Breast epithelium (tissue), 4 donors: ENCODE results near the gene DPH6. TPM values are rescaled to one million over a fixed set of nuclear protein-coding genes. Genes with fewer than 3 reads are reported as not detected.
"Not testable (repeated sequence)": the region's sequence is repeated elsewhere in the genome, so short reads cannot be mapped to it uniquely, and the experiment has no call there.

Source experiments
- DNase-seq, 2 donors: peaks; one replicate each; pipeline ENCODE4 v3.0.0-alpha.2; 2019; ENCODE audit warnings: low spot score in 2 of 2
- H3K27ac ChIP-seq, 2 donors: fragments of 200-600 bp; sonication (generic) in 1 of 2; one replicate each; pipeline ENCODE4 v1.5.1; 2016 to 2019; ENCODE audit warnings: mild to moderate bottlenecking in 1 of 2
- H3K27me3 ChIP-seq, 2 donors: fragments of 200-600 bp; sonication (generic) in 1 of 2; one replicate each; pipeline versions ENCODE4 v1.5.1 to v1.6.0; 2017 to 2019; ENCODE audit warnings: control low read depth in 1 of 2, mild to moderate bottlenecking in 1 of 2
- H3K36me3 ChIP-seq: fragments of 200-600 bp; one replicate; pipeline ENCODE4 v1.5.1; 2019
- H3K4me1 ChIP-seq, 2 donors: fragments of 200-600 bp; sonication (generic); one replicate each; pipeline ENCODE4 v1.5.1; 2016 to 2019; ENCODE audit warnings: control low read depth in 1 of 2
- H3K4me3 ChIP-seq, 3 donors: fragments of 200-600 bp; sonication (generic); 1 replicate in 2 of 3; 2 replicates in 1 of 3; pipeline ENCODE4 v1.5.1; 2016 to 2019; ENCODE audit warnings: mild to moderate bottlenecking in 3 of 3, moderate library complexity in 2 of 3
- H3K9me3 ChIP-seq, 2 donors: fragments of 200-600 bp; sonication (generic) in 1 of 2; one replicate each; pipeline ENCODE4 v1.5.1; 2016 to 2019; ENCODE audit warnings: control low read depth in 1 of 2
- POLR2A ChIP-seq: fragments of 450-650 bp; IDR thresholded peaks from one replicate; pipeline ENCODE4 v1.6.1; 2016; ENCODE audit warnings: antibody characterized with exemption, mild to moderate bottlenecking, moderate library complexity
- POLR2AphosphoS5 ChIP-seq, 3 donors: sonication (generic); formaldehyde crosslinking; IDR thresholded peaks; one replicate each; pipeline ENCODE4 v1.6.1; 2017; ENCODE audit warnings: antibody characterized with exemption in 3 of 3
- intact Hi-C: fragments of 100-400 bp; cut with DNase I; formaldehyde crosslinking; loops from one replicate; pipeline ENCODE4 v1.15.1; 2023; ENCODE audit warnings: low total_unique reads
- total RNA-seq, 3 donors: library from RNA; depleted of rRNA; stranded (reverse); fragments of >200 nt; gene quantifications; one replicate each; pipeline ENCODE4 v1.1.0, GENCODE V29; 2016
- TF ChIP-seq, protein P1 (sequence below), 3 donors: fragments of 450-650 bp; IDR thresholded peaks; one replicate each; pipeline ENCODE4 v1.5.1; 2016 to 2017; ENCODE audit warnings: antibody characterized with exemption in 3 of 3, mild to moderate bottlenecking in 3 of 3, moderate library complexity in 3 of 3

The DPH6 gene
- total RNA-seq, 3 donors from 2014 or later = 18.0 to 25.2 (median 20.8) TPM

DNA sequence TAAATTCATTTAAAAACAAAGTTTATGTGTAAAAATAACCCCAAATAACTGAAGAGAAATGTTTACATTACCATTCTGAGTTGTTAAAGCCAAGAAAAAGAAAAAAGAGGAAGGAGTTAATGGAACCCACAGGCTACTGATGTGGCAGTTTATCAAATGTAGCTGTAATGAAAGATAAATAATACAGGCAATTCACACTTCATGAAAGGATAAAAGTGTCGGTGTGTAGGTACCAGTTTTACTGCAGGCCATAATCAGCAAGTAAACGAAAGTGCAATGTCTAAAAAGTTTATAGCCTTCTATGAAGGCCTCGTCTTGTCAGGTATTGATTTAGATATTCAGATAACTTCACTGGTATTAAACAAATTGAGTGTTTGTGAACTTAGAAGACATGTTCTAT, 164.6 kb downstream of the DPH6 start:
- Histone ChIP-seq H3K27me3 (no peaks in the 10 kb centered on the region), H3K4me1 (no peaks in the 10 kb centered on the region), H3K27ac (no peak overlapping the region), H3K4me3 (no peak overlapping the region), H3K9me3 (no peaks in the 10 kb centered on the region), H3K36me3 (no peaks in the 10 kb centered on the region)
- intact Hi-C loops = no loop called here
- no peak for DNase-seq
- TF ChIP-seq POLR2AphosphoS5 (IDR thresholded peaks at IDR 0.05) (no peak), POLR2A (no peak)
- TF ChIP-seq, protein P1, sequence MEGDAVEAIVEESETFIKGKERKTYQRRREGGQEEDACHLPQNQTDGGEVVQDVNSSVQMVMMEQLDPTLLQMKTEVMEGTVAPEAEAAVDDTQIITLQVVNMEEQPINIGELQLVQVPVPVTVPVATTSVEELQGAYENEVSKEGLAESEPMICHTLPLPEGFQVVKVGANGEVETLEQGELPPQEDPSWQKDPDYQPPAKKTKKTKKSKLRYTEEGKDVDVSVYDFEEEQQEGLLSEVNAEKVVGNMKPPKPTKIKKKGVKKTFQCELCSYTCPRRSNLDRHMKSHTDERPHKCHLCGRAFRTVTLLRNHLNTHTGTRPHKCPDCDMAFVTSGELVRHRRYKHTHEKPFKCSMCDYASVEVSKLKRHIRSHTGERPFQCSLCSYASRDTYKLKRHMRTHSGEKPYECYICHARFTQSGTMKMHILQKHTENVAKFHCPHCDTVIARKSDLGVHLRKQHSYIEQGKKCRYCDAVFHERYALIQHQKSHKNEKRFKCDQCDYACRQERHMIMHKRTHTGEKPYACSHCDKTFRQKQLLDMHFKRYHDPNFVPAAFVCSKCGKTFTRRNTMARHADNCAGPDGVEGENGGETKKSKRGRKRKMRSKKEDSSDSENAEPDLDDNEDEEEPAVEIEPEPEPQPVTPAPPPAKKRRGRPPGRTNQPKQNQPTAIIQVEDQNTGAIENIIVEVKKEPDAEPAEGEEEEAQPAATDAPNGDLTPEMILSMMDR (IDR thresholded peaks at IDR 0.05) = no peak

DNA sequence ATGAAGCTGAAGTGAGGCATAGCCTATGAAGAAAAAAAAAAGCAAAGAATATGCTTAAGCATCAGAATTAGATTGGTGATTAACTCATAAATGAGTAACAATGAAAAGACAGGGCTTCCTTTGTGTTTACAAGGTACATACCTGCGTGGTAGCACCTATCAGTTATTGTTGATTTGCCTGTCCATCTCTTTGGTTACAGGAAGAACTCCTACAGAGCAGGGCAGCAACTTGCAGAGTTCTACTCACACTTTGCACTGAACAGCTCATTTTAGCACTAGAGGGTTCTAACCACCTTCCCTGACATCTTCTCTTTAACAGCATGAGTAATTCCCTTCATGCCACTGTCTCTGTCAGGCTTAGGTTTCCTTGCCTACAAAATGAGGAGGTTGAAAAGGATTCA, 166.0 kb downstream of the DPH6 start:
- DNase-seq = no peak
- Histone ChIP-seq H3K27ac (no peak overlapping the region), H3K4me3 (no peak overlapping the region), H3K27me3 (no peaks in the 10 kb centered on the region), H3K36me3 (no peaks in the 10 kb centered on the region), H3K9me3 (no peaks in the 10 kb centered on the region), H3K4me1 (no peaks in the 10 kb centered on the region)
- intact Hi-C loops = no loop called here
- TF ChIP-seq POLR2AphosphoS5 (IDR thresholded peaks at IDR 0.05) (no peak), POLR2A (no peak)
- TF ChIP-seq, protein P1 (IDR thresholded peaks at IDR 0.05) = no peak

DNA sequence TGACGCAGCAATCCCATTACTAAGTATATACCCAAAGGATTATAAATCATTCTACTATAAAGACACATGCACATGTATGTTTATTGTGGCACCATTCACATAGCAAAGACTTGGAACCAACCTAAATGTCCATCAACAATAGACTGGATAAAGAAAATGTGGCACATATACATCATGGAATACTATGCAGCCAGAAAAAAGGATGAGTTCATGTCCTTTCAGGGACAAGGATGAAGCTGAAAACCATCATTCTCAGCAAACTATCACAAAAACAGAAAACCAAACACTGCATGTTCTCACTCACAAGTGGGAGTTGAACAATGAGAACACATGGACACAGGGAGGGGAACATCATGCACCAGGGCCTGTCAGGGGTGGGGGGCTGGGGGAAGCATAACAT, 167.5 kb downstream of the DPH6 start:
- H3K36me3 ChIP-seq, intact Hi-C loops, DNase-seq, H3K9me3 ChIP-seq, H3K27me3 ChIP-seq, H3K4me1 ChIP-seq, H3K4me3 ChIP-seq, H3K27ac ChIP-seq: not testable (repeated sequence)

DNA sequence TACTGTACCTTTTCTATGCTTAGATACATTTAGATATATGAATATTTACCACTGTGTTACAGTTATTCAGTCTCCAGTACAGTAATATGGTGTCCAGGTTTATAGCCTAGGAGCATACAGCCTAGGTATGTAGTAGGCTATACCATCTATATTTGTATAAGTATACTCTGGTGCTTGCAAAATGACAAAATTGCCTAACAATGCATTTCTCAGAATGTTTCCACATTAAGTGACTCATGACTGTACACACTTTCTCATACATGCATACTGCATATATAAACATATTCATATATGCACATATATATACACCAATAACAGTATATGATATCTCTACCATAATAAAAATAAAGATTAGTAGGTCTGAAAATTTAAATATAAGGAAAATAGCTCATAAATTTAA, 169.3 kb downstream of the DPH6 start:
- intact Hi-C loops = no loop called here
- TF ChIP-seq, protein P1 (IDR thresholded peaks at IDR 0.05) = no peak
- TF ChIP-seq POLR2A (no peak), POLR2AphosphoS5 (IDR thresholded peaks at IDR 0.05) (no peak)
- no peaks in the 10 kb centered on the region for H3K36me3 ChIP-seq

DNA sequence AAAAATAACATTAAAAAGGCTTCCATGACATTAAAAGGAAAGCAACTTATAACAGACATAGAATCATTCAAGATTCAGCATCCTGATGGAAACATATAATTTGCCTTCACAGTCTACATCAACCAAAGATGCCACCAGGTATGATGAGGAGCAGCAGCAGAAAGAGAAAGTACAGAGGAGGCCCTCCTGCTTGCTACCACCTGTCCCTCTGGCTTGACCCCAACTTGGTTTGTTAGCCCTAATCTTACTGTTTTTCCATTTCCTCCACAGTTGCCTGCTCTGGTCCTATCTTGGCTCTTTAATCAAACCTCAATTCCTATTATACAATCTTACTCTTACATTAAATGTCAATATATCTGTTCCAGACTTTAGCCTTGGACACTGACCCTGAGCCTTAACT, 171.3 kb downstream of the DPH6 start:
- intact Hi-C loops = no loop called here
- H3K9me3 ChIP-seq = no peaks in the 10 kb centered on the region
- H3K27ac ChIP-seq = no peak overlapping the region
- no peaks in the 10 kb centered on the region for H3K27me3 ChIP-seq
- no peaks in the 10 kb centered on the region for H3K36me3 ChIP-seq
- H3K4me1 ChIP-seq = no peaks in the 10 kb centered on the region
- H3K4me3 ChIP-seq = no peak overlapping the region
- TF ChIP-seq POLR2AphosphoS5 (IDR thresholded peaks at IDR 0.05) (no peak), POLR2A (no peak)
- TF ChIP-seq, protein P1 (IDR thresholded peaks at IDR 0.05) = no peak
- no peak for DNase-seq

More for the DNA sequence above, 169.3 kb downstream of the DPH6 start:
- Histone ChIP-seq H3K4me3 (no peak overlapping the region), H3K9me3 (no peaks in the 10 kb centered on the region), H3K4me1 (no peaks in the 10 kb centered on the region), H3K27ac (no peak overlapping the region), H3K27me3 (no peaks in the 10 kb centered on the region)
- DNase-seq = no peak

DNA sequence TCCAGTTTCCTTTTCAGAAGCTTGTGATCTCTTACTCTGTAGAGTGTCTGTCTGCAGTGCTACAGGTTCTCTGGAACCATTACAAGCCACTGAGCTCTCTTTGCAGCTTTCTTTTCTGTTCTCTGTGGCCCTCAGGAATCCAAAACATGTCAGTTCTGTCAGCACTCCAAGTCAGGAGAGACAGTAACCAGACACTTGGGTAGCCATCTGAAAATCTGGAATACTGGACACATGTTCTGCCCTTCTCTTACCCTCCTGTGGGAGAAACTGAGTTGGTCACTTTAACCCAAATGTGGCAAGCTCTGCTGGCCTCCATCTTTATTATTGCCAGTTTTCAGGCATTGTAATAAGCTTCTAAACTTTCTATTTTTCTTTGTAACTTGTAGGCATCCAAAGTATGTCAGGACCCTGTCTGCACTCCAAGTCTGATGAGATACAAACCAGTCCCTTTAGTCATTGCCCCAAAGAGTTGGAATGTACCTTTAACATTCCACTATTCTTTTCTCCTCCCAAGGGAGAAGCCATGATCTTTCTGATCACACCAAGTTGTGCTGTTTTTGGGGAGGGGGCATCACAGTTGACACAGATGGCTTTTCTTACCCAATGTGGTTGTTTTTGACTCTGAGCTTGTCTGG, 183.7 kb downstream of the DPH6 start:
- Histone ChIP-seq H3K9me3 (peaks cover 32 to 34% of the 10 kb centered on the region in 2 donors), H3K36me3 (no peaks in the 10 kb centered on the region), H3K4me3 (no peak overlapping the region), H3K4me1 (no peaks in the 10 kb centered on the region), H3K27ac (no peak overlapping the region), H3K27me3 (no peaks in the 10 kb centered on the region)
- intact Hi-C loops = no loop called here
- DNase-seq = no peak
- TF ChIP-seq POLR2A = no peak
- TF ChIP-seq, protein P1 (IDR thresholded peaks at IDR 0.05) = no peak
- TF ChIP-seq POLR2AphosphoS5 (IDR thresholded peaks at IDR 0.05) = no peak
